ENCODE measurements around the gene CD79B. TPM values are rescaled to one million over a fixed set of nuclear protein-coding genes. Genes with fewer than 3 reads are reported as not detected.

Gene CD79B
- total and polyA plus RNA-seq, 4 donors = 1.8 to 8.7 (median 5.0) TPM

- Histone ChIP-seq H3K4me3 (no peak overlapping the region), H3K4me1 (ENCODE audit: control insufficient read depth in 5 of 5, insufficient read depth in 5 of 5, low read length in 5 of 5) (no peaks in the 10 kb centered on the region), H3K27ac (ENCODE audit: low read depth in 1 of 2, low read length in 1 of 2) (no peak overlapping the region), H3K9ac (ENCODE audit: insufficient read depth in 1 of 2, low read length in 2 of 2) (no peak overlapping the region), H3K27me3 (ENCODE audit: control insufficient read depth in 3 of 3, insufficient read depth in 3 of 3, low read length in 2 of 3) (no peaks in the 10 kb centered on the region), H3K9me3 (ENCODE audit: control insufficient read depth in 4 of 4, insufficient read depth in 3 of 4, low read length in 3 of 4) (no peaks in the 10 kb centered on the region), H3K36me3 (ENCODE audit: control insufficient read depth in 4 of 4, insufficient read depth in 4 of 4, low read length in 4 of 4) (no peaks in the 10 kb centered on the region)
- 86 to 88% methylated on average over 6 of the region's 6 CpGs for WGBS, 2 donors
- ATAC-seq (ENCODE audit: insufficient read depth, low FRiP score) (no peak), DNase-seq (no peak)
- TF ChIP-seq, protein P1, sequence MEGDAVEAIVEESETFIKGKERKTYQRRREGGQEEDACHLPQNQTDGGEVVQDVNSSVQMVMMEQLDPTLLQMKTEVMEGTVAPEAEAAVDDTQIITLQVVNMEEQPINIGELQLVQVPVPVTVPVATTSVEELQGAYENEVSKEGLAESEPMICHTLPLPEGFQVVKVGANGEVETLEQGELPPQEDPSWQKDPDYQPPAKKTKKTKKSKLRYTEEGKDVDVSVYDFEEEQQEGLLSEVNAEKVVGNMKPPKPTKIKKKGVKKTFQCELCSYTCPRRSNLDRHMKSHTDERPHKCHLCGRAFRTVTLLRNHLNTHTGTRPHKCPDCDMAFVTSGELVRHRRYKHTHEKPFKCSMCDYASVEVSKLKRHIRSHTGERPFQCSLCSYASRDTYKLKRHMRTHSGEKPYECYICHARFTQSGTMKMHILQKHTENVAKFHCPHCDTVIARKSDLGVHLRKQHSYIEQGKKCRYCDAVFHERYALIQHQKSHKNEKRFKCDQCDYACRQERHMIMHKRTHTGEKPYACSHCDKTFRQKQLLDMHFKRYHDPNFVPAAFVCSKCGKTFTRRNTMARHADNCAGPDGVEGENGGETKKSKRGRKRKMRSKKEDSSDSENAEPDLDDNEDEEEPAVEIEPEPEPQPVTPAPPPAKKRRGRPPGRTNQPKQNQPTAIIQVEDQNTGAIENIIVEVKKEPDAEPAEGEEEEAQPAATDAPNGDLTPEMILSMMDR (IDR thresholded peaks at IDR 0.05; ENCODE audit: control extremely low read depth, extremely low read depth) = no peak
Observed at GRCh38 chr17:63939884-63940283, 7.8 kb upstream of the CD79B start.

DNA sequence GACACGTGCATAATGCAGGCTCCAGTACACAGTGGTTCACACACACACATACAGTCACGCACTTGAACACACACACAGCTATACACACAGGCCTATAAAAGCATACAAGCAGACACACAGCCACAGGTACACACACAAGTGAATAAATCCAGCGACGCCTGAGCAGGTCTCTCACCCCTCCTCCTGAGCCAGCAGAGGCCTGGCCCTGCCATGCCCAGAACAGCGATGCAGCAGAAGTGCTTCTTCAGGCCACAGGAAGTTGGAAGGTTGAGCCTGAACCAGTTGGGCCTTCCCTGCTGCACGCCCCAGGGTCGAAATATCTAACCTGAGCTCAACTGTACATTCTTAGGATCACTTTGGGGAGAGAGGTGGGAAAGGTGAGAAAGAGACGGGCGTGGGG, 7.3 kb upstream of the CD79B start:
- no peaks in the 10 kb centered on the region for H3K36me3 ChIP-seq (ENCODE audit: control insufficient read depth in 4 of 4, insufficient read depth in 4 of 4, low read length in 4 of 4)
- H3K4me1 ChIP-seq (ENCODE audit: control insufficient read depth in 5 of 5, insufficient read depth in 5 of 5, low read length in 5 of 5) = no peaks in the 10 kb centered on the region
- no peaks in the 10 kb centered on the region for H3K9me3 ChIP-seq (ENCODE audit: control insufficient read depth in 4 of 4, insufficient read depth in 3 of 4, low read length in 3 of 4)
- TF ChIP-seq, protein P1 (IDR thresholded peaks at IDR 0.05; ENCODE audit: control extremely low read depth, extremely low read depth) = no peak
- H3K4me3 ChIP-seq = no peak overlapping the region
- no peaks in the 10 kb centered on the region for H3K27me3 ChIP-seq (ENCODE audit: control insufficient read depth in 3 of 3, insufficient read depth in 3 of 3, low read length in 2 of 3)
- 88 to 89% methylated on average over 9 of the region's 9 CpGs for WGBS, 2 donors
- ATAC-seq (ENCODE audit: insufficient read depth, low FRiP score) (no peak), DNase-seq (no peak)
- no peak overlapping the region for H3K27ac ChIP-seq (ENCODE audit: low read depth in 1 of 2, low read length in 1 of 2)
- no peak overlapping the region for H3K9ac ChIP-seq (ENCODE audit: insufficient read depth in 1 of 2, low read length in 2 of 2)

DNA sequence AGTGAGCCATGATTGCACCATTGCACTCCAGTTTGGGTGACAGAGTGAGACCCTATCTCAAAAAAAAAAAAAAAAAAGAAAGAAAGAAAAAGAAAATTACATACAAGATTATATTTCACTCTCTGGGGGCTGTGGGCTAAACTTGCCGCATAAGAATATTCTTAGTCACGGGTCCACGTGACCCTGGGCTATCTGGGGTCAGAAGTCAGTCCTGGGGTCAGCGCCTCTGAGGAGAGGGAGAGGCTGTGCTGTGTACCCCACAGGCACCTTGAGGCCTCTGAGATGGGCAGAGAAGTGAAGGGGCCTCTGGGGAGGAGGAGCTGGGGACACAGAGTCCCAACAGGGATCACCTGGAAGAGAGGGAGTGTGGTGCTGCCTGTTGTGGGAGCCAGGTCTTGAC, 5.8 kb upstream of the CD79B start:
- TF ChIP-seq, protein P1 (IDR thresholded peaks at IDR 0.05; ENCODE audit: control extremely low read depth, extremely low read depth) = no peak
- no peaks in the 10 kb centered on the region for H3K4me1 ChIP-seq (ENCODE audit: control insufficient read depth in 5 of 5, insufficient read depth in 5 of 5, low read length in 5 of 5)
- no peak overlapping the region for H3K27ac ChIP-seq (ENCODE audit: low read depth in 1 of 2, low read length in 1 of 2)
- no peaks in the 10 kb centered on the region for H3K27me3 ChIP-seq (ENCODE audit: control insufficient read depth in 3 of 3, insufficient read depth in 3 of 3, low read length in 2 of 3)
- no peaks in the 10 kb centered on the region for H3K9me3 ChIP-seq (ENCODE audit: control insufficient read depth in 4 of 4, insufficient read depth in 3 of 4, low read length in 3 of 4)
- no peak for DNase-seq
- no peak for ATAC-seq (ENCODE audit: insufficient read depth, low FRiP score)
- no peak overlapping the region for H3K4me3 ChIP-seq
- H3K36me3 ChIP-seq (ENCODE audit: control insufficient read depth in 4 of 4, insufficient read depth in 4 of 4, low read length in 4 of 4) = no peaks in the 10 kb centered on the region
- H3K9ac ChIP-seq (ENCODE audit: insufficient read depth in 1 of 2, low read length in 2 of 2) = no peak overlapping the region
- 96 to 97% methylated on average over 4 of the region's 4 CpGs for WGBS, 2 donors

DNA sequence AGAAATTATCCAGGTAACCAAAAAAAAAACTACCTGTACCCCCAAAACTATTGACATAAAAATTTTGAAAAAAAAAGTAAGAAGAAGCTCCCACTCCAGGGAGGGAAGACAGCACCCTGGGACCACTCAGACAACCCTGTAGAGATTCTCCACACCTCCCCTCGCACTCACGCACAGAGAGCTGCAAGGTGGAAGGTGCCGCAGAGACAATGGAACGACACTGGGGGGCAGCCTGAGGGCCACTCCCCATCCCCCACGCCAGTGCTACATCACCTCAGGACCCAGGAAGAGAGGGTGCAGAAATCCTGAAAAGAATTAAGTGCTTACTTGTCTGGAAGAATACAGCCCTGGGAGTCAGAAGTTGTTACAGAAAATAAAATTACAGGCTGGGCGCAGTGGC, 5.2 kb upstream of the CD79B start:
- Histone ChIP-seq H3K4me3 (no peak overlapping the region), H3K27me3 (ENCODE audit: control insufficient read depth in 3 of 3, insufficient read depth in 3 of 3, low read length in 2 of 3) (no peaks in the 10 kb centered on the region), H3K4me1 (ENCODE audit: control insufficient read depth in 5 of 5, insufficient read depth in 5 of 5, low read length in 5 of 5) (no peaks in the 10 kb centered on the region), H3K9me3 (ENCODE audit: control insufficient read depth in 4 of 4, insufficient read depth in 3 of 4, low read length in 3 of 4) (no peaks in the 10 kb centered on the region), H3K9ac (ENCODE audit: insufficient read depth in 1 of 2, low read length in 2 of 2) (no peak overlapping the region), H3K27ac (ENCODE audit: low read depth in 1 of 2, low read length in 1 of 2) (no peak overlapping the region), H3K36me3 (ENCODE audit: control insufficient read depth in 4 of 4, insufficient read depth in 4 of 4, low read length in 4 of 4) (no peaks in the 10 kb centered on the region)
- DNase-seq = no peak
- no peak for ATAC-seq (ENCODE audit: insufficient read depth, low FRiP score)
- WGBS, 2 donors = 91 to 95% methylated on average over 6 of the region's 6 CpGs
- TF ChIP-seq, protein P1 (IDR thresholded peaks at IDR 0.05; ENCODE audit: control extremely low read depth, extremely low read depth) = no peak
